GM12891 (cell line): ENCODE results near the gene THAP7.

Experiments
- POLR2A ChIP-seq: IDR thresholded peaks from 2 replicates; pipeline ENCODE4 v1.6.1; 2011; ENCODE audit warnings: low read depth, low read length, control low read depth
- POLR2AphosphoS5 ChIP-seq: IDR thresholded peaks from 2 replicates; pipeline ENCODE4 v1.6.1; 2011; ENCODE audit warnings: low read depth, low read length, control low read depth
- TAF1 ChIP-seq: IDR thresholded peaks from 2 replicates; pipeline ENCODE4 v1.6.1; 2011; ENCODE audit warnings: low read depth, low read length, control low read depth

- TF ChIP-seq POLR2AphosphoS5 (no peak), POLR2A (no peak), TAF1 (no peak)
These were observed 11.4 kb downstream of the THAP7 start for GRCh38 chr22:20990184-20991180.
